Spleen (tissue), 7 donors: Measurements from ENCODE around the gene RTL10.

Source experiments
- CTCF ChIP-seq, 11 experiments: fragments of 200-600 bp in 7 of 11; fragments of 450-650 bp in 4 of 11; sonication (generic) in 4 of 11; IDR thresholded peaks in 8 of 11; conservative IDR thresholded peaks in 3 of 11; 1 replicate in 7 of 11; 2 replicates in 4 of 11; pipeline versions ENCODE4 v1.4.0 to v1.8.0; 2016 to 2021; ENCODE audit warnings: antibody characterized with exemption in 11 of 11, inconsistent platforms in 4 of 11, mild to moderate bottlenecking in 1 of 11
- POLR2A ChIP-seq, 3 donors: fragments of 450-650 bp; IDR thresholded peaks; one replicate each; pipeline ENCODE4 v1.5.1; 2017; ENCODE audit warnings: antibody characterized with exemption in 3 of 3, mild to moderate bottlenecking in 1 of 3
- POLR2AphosphoS5 ChIP-seq, 3 donors: sonication (generic); formaldehyde crosslinking; IDR thresholded peaks; one replicate each; pipeline ENCODE4 v1.5.1; 2017; ENCODE audit warnings: antibody characterized with exemption in 3 of 3
- donor health status: DM: no; HTN: no; CAD: no; lungs with moderate emphysema.
- donor health status: DM: no; HTN: no; CAD: no.
- donor health status: DM: no; HTN: no; CAD: no.

- TF ChIP-seq CTCF (IDR thresholded peaks at IDR 0.05 in 8 of 11, conservative IDR thresholded peaks at IDR 0.05 in 3 of 11) (no peak), POLR2A (IDR thresholded peaks at IDR 0.05) (no peak), POLR2AphosphoS5 (IDR thresholded peaks at IDR 0.05) (no peak)
Observed at GRCh38 chr22:19825904-19826618, 28.6 kb downstream of the RTL10 start.
